HG03196 (cell line): Measurements from ENCODE around the gene MRPL3.
"Not testable (repeated sequence)": the region's sequence is repeated elsewhere in the genome, so short reads cannot be mapped to it uniquely, and the experiment has no call there.

Source experiments
- ATAC-seq: cut with Tn5 transposase; IDR thresholded peaks from one replicate; pipeline ENCODE4 v1.9.1; 2021; ENCODE audit not compliant: unreplicated experiment

The MRPL3 gene

DNA sequence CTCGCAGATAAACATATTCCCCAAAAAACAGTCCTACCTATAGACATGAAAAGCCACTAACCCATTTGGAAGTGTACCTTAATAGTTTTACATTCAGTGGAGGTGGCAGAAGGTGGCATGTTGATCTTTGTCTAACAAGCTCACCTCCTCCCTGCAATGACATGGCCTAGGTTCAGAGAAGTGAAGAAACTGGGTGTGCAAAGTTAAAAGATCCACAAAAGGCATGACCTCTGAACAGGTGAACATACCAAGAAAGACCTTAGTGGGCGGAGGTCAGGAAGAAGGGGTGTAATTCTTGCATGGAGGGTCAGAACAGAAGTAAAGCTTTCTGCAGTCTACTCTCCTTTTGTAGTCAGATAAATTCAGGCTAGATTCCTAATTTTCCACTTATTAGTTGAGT is 822 bp downstream of the MRPL3 start:
- ATAC-seq, result peak; percentile 4

DNA sequence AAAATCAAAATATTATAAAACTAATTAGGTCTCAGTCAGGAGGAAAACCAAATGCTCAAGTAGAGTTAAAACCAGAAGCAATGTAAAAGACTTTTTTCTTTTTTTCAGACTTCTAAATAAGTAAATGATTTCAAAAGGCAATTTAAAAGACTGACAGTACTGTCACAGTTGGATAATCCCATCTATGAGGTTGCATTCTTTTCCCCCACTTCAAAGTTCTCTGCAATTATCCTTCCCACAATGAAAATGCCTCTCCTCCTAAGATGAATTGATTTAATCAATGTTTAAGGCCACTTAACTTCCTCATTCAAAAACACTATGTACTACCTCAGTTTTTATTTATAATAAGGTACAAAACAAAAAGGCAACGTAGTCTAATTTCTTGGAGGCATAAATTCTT is 8.1 kb downstream of the MRPL3 start:
- ATAC-seq, result no peak

GRCh38 chr3:131491775-131492174 is 11.0 kb downstream of the MRPL3 start:
- ATAC-seq, result no peak

DNA sequence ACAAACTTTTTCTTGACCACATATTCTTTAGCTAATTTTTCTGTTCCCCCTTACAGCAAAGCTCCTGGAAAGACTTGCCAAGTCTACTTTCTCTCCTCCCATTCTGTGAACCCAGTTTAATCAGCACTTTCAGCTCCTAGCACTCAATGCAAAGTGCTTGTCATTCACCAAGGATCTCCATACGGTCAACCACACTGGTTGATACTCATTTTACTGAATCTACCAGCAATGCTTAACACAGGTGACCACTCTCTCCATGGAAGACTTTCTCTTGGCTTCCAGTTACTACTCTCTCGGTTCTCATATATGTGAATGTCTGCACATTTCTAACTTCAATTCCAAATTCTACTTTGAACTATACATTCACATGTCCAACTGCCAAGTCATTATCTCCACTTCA is 11.7 kb downstream of the MRPL3 start:
- no peak for ATAC-seq

- ATAC-seq, result not testable (repeated sequence)
Observed at GRCh38 chr3:131486545-131486944, 16.2 kb downstream of the MRPL3 start.

GRCh38 chr3:131485119-131485518 is 17.7 kb downstream of the MRPL3 start:
- no peak for ATAC-seq

DNA sequence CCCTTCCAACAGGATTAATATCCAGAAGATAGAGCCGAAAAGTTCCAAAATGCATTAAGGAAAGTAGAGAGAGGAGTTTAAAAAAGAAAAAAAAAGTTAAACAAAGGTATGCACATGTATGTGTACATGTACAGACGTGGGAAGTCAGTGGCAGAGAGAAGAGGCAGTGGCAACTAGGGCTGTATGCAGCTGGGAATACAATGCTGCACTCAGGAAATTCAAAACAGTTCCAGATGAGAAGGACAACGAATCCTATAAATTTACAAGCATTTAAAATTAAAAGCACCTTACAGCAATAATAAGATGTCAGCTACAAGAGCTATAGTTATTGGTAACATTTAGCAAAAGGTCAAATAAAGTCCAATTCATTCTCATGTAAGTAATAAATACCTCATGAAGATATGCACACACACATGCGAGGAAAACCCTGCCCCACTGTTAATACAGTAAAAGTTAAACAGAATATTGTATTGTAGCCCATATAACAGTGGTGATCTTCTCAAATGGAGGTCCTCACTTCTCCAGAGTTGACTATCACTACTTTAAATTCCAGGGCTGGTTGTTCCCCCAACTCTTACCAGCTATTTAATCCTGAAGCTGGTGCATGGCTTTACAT is 18.2 kb downstream of the MRPL3 start:
- no peak for ATAC-seq

GRCh38 chr3:131480116-131480515 is 22.7 kb downstream of the MRPL3 start:
- ATAC-seq, result no peak

DNA sequence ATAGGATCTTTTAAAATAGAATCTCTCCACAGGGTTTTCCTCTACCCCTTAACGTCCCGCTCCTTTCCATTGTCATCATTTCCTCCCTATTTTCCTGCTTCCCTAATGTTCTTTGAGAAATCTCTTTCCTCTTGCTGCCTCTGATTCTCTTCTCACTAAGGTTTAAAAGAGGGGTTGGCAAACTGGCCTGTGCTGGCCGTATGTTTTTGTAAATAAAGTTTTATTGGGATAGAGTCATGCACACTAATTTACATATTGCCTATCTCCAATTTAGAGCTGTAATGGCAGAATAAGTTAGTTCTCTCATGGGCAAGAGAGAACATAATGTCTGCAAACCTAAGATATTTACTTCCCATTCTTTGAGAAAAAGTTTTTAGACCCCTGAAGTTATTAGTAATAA is 25.0 kb downstream of the MRPL3 start:
- ATAC-seq, result no peak

DNA sequence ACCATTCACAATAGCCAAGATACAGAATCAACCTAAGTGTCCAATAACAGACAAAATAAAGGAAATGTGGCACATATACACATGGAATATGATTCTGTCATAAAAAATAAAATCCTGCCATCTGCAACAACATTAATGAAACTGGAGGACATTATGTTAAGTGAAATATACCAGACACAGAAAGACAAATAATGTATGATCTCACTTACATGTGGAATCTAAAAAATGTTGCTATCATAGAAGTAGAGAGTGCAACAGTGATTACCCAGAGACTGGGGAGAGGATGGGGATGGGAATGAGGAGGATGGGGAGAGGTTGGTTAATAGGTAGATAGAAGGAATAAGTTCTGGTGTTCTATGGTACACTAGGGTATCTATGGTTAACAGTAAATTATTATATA is 28.7 kb downstream of the MRPL3 start:
- ATAC-seq, result no peak

GRCh38 chr3:131470377-131470776 is 32.4 kb downstream of the MRPL3 start:
- no peak for ATAC-seq

GRCh38 chr3:131458653-131459052 is 44.1 kb downstream of the MRPL3 start:
- no peak for ATAC-seq

DNA sequence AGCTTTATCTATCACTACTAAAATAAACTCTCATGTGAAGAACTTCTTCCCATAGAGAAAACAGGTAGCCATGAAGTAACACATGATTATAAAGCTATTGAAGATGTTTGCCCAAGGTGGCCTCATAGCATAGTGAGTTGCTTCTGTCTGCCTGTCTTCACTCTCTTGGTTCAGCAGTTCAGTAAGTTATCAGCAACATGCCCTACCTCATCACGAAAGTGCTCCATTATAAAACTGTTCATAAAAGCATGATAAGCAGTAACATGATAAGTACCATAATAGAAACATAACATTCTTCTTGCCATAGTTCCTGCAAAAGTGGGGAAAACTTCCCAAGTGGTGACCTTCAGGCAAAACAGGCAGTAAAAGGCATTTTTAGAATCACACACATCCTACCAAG is 45.6 kb downstream of the MRPL3 start:
- no peak for ATAC-seq

GRCh38 chr3:131454501-131454900 is 48.3 kb downstream of the MRPL3 start:
- no peak for ATAC-seq

DNA sequence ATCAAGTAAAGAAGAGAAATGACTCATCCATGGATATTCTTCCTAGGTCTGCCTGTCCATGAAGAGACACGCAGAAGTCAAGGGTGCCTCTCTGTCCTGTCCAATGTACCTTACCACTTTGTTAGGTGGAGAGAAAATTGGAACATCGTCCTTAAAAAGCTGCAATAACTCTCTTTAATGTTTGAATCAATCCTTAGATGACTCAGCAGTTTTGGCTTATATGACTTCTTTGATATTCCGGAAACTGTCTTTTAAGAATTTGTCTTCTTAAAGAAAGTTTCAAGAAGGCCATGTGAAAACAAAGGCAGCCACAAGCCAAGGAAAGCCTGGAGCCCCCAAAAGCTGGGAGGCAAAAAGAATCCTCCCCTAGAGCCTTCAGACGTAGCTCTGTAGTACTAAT is 49.2 kb downstream of the MRPL3 start:
- no peak for ATAC-seq

DNA sequence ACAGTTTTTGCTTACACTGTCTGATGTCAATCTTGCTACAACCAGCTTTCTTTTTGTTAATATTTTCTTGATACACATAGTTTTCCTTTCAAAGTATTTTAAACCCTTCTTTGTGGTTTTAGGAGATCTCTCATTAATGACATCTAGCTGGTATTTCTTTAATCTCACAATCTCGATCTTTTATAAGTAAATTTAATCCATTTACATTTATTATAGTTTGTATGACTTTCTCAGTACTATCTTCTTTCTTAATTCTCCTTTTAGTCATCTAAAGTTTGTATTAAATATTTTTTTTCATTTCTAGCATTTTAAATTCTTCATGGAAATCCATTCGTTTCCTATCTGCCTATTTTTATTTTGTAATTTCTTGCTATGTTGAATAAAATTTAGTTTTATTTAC is 55.4 kb downstream of the MRPL3 start:
- ATAC-seq, result no peak

- ATAC-seq, result no peak
Observed at GRCh38 chr3:131444180-131444579, 58.6 kb downstream of the MRPL3 start.

GRCh38 chr3:131439084-131439483 is 63.7 kb downstream of the MRPL3 start:
- ATAC-seq, result no peak

GRCh38 chr3:131435000-131435399 is 67.8 kb downstream of the MRPL3 start:
- ATAC-seq, result no peak

- ATAC-seq, result no peak
Observed at GRCh38 chr3:131432441-131432840, 70.3 kb downstream of the MRPL3 start.

GRCh38 chr3:131431754-131432153 is 71.0 kb downstream of the MRPL3 start:
- ATAC-seq, result no peak

- no peak for ATAC-seq
Observed at GRCh38 chr3:131427226-131427625, 75.5 kb downstream of the MRPL3 start.

GRCh38 chr3:131421957-131422498 is 80.7 kb downstream of the MRPL3 start:
- ATAC-seq, result no peak
